Type B pancreatic cell (in vitro differentiated cells): ENCODE results near the gene THSD4. TPM values are rescaled to one million over a fixed set of nuclear protein-coding genes. Genes with fewer than 3 reads are reported as not detected.
A peak's percentile ranks its signal among the peaks of the same experiment; 100 is the strongest.

Experiments used
- DNase-seq: peaks from one replicate; pipeline ENCODE4 v3.0.0; 2021; ENCODE audit warnings: mixed read lengths; ENCODE audit not compliant: unreplicated experiment; ENCODE audit errors: extremely low spot score
- H3K27ac Mint-ChIP-seq: 2 replicates; pipeline ENCODE4 v1.8.0; 2021; ENCODE audit warnings: mild to moderate bottlenecking, mixed read lengths
- H3K27me3 Mint-ChIP-seq: 2 replicates; pipeline ENCODE4 v1.8.0; 2021; ENCODE audit warnings: mixed read lengths
- H3K36me3 Mint-ChIP-seq: 2 replicates; pipeline ENCODE4 v1.8.0; 2021; ENCODE audit warnings: mixed read lengths
- H3K4me1 Mint-ChIP-seq: one replicate; pipeline ENCODE4 v1.8.0; 2021; ENCODE audit warnings: mixed read lengths; ENCODE audit not compliant: unreplicated experiment
- H3K4me3 Mint-ChIP-seq: 2 replicates; pipeline ENCODE4 v1.8.0; 2021; ENCODE audit warnings: mild to moderate bottlenecking, mixed read lengths
- H3K9me3 Mint-ChIP-seq: 2 replicates; pipeline ENCODE4 v1.8.0; 2021; ENCODE audit warnings: mixed read lengths
- CTCF ChIP-seq: fragments of 200-600 bp; sonication (generic); conservative IDR thresholded peaks from 2 replicates; pipeline ENCODE4 v1.5.0; 2021; ENCODE audit warnings: antibody characterized with exemption, mild to moderate bottlenecking
- total RNA-seq: library from RNA; stranded (reverse); gene quantifications from 2 replicates; pipeline ENCODE4 v1.2.1, GENCODE V29; 2021; ENCODE audit warnings: low replicate concordance

The THSD4 gene
- total RNA-seq, 1 donor from 2014 or later = 43.3 TPM

- no peak for DNase-seq
- no peaks in the 10 kb centered on the region for H3K27me3 Mint-ChIP-seq
- peaks cover 3% of the 10 kb centered on the region for H3K36me3 Mint-ChIP-seq
- no peak overlapping the region for H3K4me3 Mint-ChIP-seq
- peak overlapping the region; percentile 64 for H3K27ac Mint-ChIP-seq
- no peaks in the 10 kb centered on the region for H3K9me3 Mint-ChIP-seq
- peaks cover 38% of the 10 kb centered on the region for H3K4me1 Mint-ChIP-seq
- TF ChIP-seq CTCF = no peak
These were observed 164.9 kb downstream of the THSD4 start for GRCh38 chr15:71280206-71280605.

GRCh38 chr15:71281256-71281655 lies 166.0 kb downstream of the THSD4 start:
- no peak for TF ChIP-seq CTCF
- H3K4me1 Mint-ChIP-seq = peaks cover 30% of the 10 kb centered on the region
- DNase-seq = no peak
- no peak overlapping the region for H3K27ac Mint-ChIP-seq
- H3K4me3 Mint-ChIP-seq = no peak overlapping the region
- H3K36me3 Mint-ChIP-seq = peaks cover 3% of the 10 kb centered on the region
- H3K27me3 Mint-ChIP-seq = no peaks in the 10 kb centered on the region
- H3K9me3 Mint-ChIP-seq = no peaks in the 10 kb centered on the region

GRCh38 chr15:71282076-71282475 lies 166.8 kb downstream of the THSD4 start:
- Mint-ChIP-seq H3K9me3 (no peaks in the 10 kb centered on the region), H3K36me3 (peaks cover 3% of the 10 kb centered on the region), H3K27me3 (no peaks in the 10 kb centered on the region), H3K4me3 (no peak overlapping the region), H3K27ac (no peak overlapping the region), H3K4me1 (peaks cover 25% of the 10 kb centered on the region)
- TF ChIP-seq CTCF = no peak
- no peak for DNase-seq

GRCh38 chr15:71288348-71288955 lies 173.2 kb downstream of the THSD4 start:
- no peak overlapping the region for H3K27ac Mint-ChIP-seq
- no peak for DNase-seq
- H3K4me1 Mint-ChIP-seq = peaks cover 8% of the 10 kb centered on the region
- no peaks in the 10 kb centered on the region for H3K27me3 Mint-ChIP-seq
- H3K36me3 Mint-ChIP-seq = peaks cover 9% of the 10 kb centered on the region
- H3K4me3 Mint-ChIP-seq = no peak overlapping the region
- no peak for TF ChIP-seq CTCF
- no peaks in the 10 kb centered on the region for H3K9me3 Mint-ChIP-seq

GRCh38 chr15:71290002-71290401 lies 174.7 kb downstream of the THSD4 start:
- Mint-ChIP-seq H3K4me3 (no peak overlapping the region), H3K27ac (no peak overlapping the region), H3K4me1 (peaks cover 23% of the 10 kb centered on the region), H3K27me3 (no peaks in the 10 kb centered on the region), H3K9me3 (peaks cover 3% of the 10 kb centered on the region), H3K36me3 (peaks cover 9% of the 10 kb centered on the region)
- DNase-seq = no peak
- no peak for TF ChIP-seq CTCF
